Ascending aorta (tissue), 2 donors: ENCODE data around the gene POLR3B. TPM values are rescaled to one million over a fixed set of nuclear protein-coding genes. Genes with fewer than 3 reads are reported as not detected.

Experiments used
- DNase-seq, 2 donors: peaks; one replicate each; pipeline ENCODE4 v3.0.0-alpha.2; 2019; ENCODE audit warnings: low spot score in 2 of 2
- H3K27ac ChIP-seq, 2 donors: fragments of 200-600 bp; sonication (generic); one replicate each; pipeline ENCODE4 v1.5.1; 2016 to 2017; ENCODE audit warnings: mild to moderate bottlenecking in 1 of 2
- H3K27me3 ChIP-seq: fragments of 200-600 bp; sonication (generic); one replicate; pipeline ENCODE4 v1.5.1; 2017
- H3K36me3 ChIP-seq, 2 donors: fragments of 200-600 bp; sonication (generic); one replicate each; pipeline ENCODE4 v1.5.1; 2016
- H3K4me1 ChIP-seq, 2 donors: fragments of 200-600 bp; sonication (generic); one replicate each; pipeline ENCODE4 v1.5.1; 2016 to 2017; ENCODE audit warnings: mild to moderate bottlenecking in 1 of 2
- H3K4me3 ChIP-seq, 2 donors: fragments of 200-600 bp; sonication (generic); one replicate each; pipeline ENCODE4 v1.5.1; 2016 to 2017; ENCODE audit warnings: mild to moderate bottlenecking in 1 of 2
- H3K9me3 ChIP-seq, 2 donors: fragments of 200-600 bp; sonication (generic); one replicate each; pipeline ENCODE4 v1.5.1; 2016
- CTCF ChIP-seq, 3 experiments: fragments of 200-600 bp in 2 of 3; fragments of 450-650 bp in 1 of 3; sonication (generic) in 2 of 3; IDR thresholded peaks; one replicate each; pipeline ENCODE4 v1.5.1; 2016 to 2019; ENCODE audit warnings: antibody characterized with exemption in 3 of 3, mild to moderate bottlenecking in 1 of 3, moderate library complexity in 1 of 3
- intact Hi-C: fragments of 100-400 bp; cut with DNase I; formaldehyde crosslinking; loops from one replicate; pipeline ENCODE4 v1.15.1; 2023
- total RNA-seq: library from RNA; depleted of rRNA; stranded (reverse); fragments of >200 nt; gene quantifications from one replicate; pipeline ENCODE4 v1.1.0, GENCODE V29; 2016

The POLR3B gene
- total RNA-seq, 1 donor from 2014 or later: 0.21 TPM

DNA sequence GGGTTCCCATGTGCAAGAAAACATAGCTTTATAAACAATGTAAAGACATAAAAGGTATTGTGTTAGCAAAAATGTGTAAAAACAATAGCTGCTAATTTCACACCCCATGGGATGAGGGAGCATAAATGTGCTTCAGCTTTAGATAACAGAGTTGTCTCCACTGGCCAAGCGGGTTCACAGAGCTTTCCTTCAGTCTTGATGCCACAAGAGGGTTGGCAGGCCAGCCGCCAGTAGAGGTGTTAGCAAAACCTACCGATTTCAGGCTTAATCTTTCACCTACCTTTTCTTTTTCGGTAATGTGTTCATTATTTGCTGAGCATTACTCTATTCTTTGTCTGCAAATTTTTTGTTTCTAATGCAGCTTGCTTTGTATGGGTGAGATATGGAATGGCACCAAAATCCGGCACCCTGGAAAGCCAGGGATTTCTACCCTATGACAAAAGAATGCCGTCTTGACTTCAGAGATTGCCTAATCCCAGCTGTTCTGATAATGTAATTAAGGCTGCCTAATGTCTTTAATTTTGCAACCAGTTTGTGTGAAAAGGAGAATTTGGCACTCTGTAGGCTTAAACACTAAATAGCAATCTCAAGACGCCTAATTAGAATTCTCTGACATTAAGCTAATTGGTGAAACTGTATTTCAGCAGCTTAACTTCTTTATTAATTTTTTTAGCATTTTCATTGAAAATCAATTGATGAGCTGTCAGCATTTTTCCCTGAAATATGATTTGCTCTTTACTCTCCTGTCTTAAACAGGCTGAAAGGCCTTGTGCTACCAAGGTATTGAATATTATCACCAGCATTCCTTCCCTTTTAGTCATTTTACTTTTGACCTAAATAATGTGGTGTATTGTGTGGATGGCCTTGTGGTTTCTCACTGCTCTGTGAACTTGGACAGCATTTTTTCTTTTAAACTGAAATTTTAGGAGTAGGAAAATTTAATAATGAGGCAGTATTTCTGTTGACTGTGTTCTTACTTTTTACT is 60.7 kb downstream of the POLR3B start:
- H3K27me3 ChIP-seq: no peaks in the 10 kb centered on the region
- H3K36me3 ChIP-seq: peaks cover 0 to 11% of the 10 kb centered on the region in 2 donors
- intact Hi-C loops: no loop called here
- no peak for DNase-seq
- H3K9me3 ChIP-seq: no peaks in the 10 kb centered on the region
- TF ChIP-seq CTCF (IDR thresholded peaks at IDR 0.05): no peak
- H3K4me1 ChIP-seq: no peaks in the 10 kb centered on the region
- no peak overlapping the region for H3K4me3 ChIP-seq
- H3K27ac ChIP-seq: no peak overlapping the region

DNA sequence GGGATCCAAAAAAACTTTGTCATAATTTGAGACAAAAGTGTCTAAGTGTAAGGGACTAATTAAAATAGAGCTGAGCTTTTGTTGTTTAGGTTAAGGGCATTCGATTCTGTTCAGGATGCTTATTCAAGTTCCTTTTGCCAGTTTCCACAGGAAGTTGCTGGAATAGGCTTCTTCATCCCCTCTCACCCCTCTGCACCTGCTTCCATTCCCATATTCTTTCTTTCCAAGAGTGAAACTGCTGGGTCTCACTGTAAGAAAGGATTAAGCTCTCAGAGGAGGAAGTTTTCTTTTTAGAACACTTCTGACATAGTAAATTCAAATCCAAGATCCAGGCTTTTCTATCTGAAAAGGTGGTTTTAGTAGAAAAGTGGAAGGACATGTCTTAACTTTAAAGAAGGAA is 61.4 kb downstream of the POLR3B start:
- no peak for TF ChIP-seq CTCF (IDR thresholded peaks at IDR 0.05)
- Histone ChIP-seq H3K27me3 (no peaks in the 10 kb centered on the region), H3K27ac (no peak overlapping the region), H3K4me1 (no peaks in the 10 kb centered on the region), H3K9me3 (no peaks in the 10 kb centered on the region), H3K36me3 (peaks cover 0 to 11% of the 10 kb centered on the region in 2 donors), H3K4me3 (no peak overlapping the region)
- DNase-seq: no peak
- intact Hi-C loops: no loop called here

GRCh38 chr12:106423291-106423690 is 65.7 kb downstream of the POLR3B start:
- Histone ChIP-seq H3K27me3 (no peaks in the 10 kb centered on the region), H3K27ac (no peak overlapping the region), H3K9me3 (no peaks in the 10 kb centered on the region), H3K4me3 (no peak overlapping the region), H3K4me1 (no peaks in the 10 kb centered on the region), H3K36me3 (peaks cover 0 to 6% of the 10 kb centered on the region in 2 donors)
- DNase-seq: no peak
- no peak for TF ChIP-seq CTCF (IDR thresholded peaks at IDR 0.05)
- intact Hi-C loops: no loop called here

- H3K4me1 ChIP-seq: no peaks in the 10 kb centered on the region
- peaks cover 0 to 4% of the 10 kb centered on the region in 2 donors for H3K36me3 ChIP-seq
- no peaks in the 10 kb centered on the region for H3K9me3 ChIP-seq
- no peak overlapping the region for H3K27ac ChIP-seq
- DNase-seq: no peak
- intact Hi-C loops: no loop called here
- TF ChIP-seq CTCF (IDR thresholded peaks at IDR 0.05): no peak
- no peak overlapping the region for H3K4me3 ChIP-seq
- no peaks in the 10 kb centered on the region for H3K27me3 ChIP-seq
Observed at GRCh38 chr12:106425061-106425702, 67.6 kb downstream of the POLR3B start.

DNA sequence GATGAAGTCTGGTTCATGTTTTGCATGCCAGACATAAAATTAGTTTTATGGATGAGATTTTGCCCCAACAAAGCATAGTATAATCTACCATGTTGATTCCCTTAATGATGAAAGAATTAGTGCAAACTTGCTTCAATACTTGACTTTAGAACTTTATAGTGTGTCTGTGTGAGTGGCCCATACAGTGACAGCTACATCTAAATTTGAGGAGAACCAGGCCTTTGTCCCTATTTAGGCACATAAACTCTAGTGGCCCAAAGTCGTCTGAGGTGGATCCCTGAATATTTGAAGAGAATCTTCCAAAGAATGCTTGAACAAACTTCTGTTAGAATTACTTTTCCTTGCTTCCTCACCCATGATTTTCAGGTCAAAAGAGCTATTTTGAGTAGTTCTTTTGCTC is 70.4 kb downstream of the POLR3B start:
- no peak for DNase-seq
- no peaks in the 10 kb centered on the region for H3K9me3 ChIP-seq
- no peaks in the 10 kb centered on the region for H3K27me3 ChIP-seq
- no peak for TF ChIP-seq CTCF (IDR thresholded peaks at IDR 0.05)
- intact Hi-C loops: no loop called here
- H3K4me1 ChIP-seq: no peaks in the 10 kb centered on the region
- H3K27ac ChIP-seq: no peak overlapping the region
- H3K36me3 ChIP-seq: no peaks in the 10 kb centered on the region
- no peak overlapping the region for H3K4me3 ChIP-seq
